ENCODE measurements around the gene DIAPH2. TPM values are rescaled to one million over a fixed set of nuclear protein-coding genes. Genes with fewer than 3 reads are reported as not detected.
A peak's percentile ranks its signal among the peaks of the same experiment; 100 is the strongest.

Gene DIAPH2
- total RNA-seq, 1 experiment from 2014 or later, result 10.4 TPM

DNA sequence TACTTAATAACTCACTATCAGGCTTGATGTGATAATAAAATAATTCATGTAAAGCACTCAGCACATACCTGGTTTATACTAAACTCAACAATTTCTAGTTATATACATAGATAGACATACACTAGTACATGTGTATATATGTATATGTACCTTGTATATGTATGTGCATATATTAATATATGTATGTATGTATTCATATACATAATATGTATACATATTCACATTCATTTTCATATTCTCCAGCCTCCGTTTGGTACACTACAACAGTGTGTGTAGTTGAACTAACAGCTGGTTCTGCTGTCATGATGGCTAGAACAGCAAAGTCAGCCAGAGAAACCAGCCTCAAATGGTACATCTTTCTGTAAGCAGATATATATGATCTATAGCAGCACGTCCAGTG is 869.2 kb downstream of the DIAPH2 start:
- TF ChIP-seq, protein P1, sequence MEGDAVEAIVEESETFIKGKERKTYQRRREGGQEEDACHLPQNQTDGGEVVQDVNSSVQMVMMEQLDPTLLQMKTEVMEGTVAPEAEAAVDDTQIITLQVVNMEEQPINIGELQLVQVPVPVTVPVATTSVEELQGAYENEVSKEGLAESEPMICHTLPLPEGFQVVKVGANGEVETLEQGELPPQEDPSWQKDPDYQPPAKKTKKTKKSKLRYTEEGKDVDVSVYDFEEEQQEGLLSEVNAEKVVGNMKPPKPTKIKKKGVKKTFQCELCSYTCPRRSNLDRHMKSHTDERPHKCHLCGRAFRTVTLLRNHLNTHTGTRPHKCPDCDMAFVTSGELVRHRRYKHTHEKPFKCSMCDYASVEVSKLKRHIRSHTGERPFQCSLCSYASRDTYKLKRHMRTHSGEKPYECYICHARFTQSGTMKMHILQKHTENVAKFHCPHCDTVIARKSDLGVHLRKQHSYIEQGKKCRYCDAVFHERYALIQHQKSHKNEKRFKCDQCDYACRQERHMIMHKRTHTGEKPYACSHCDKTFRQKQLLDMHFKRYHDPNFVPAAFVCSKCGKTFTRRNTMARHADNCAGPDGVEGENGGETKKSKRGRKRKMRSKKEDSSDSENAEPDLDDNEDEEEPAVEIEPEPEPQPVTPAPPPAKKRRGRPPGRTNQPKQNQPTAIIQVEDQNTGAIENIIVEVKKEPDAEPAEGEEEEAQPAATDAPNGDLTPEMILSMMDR (conservative IDR thresholded peaks at IDR 0.05; ENCODE audit: low read depth, low read length), result no peak
- CTCF ChIA-PET, result no interaction called here
- BruUV-seq (replicated peaks), result no TSS peak
- H3K4me1 ChIP-seq (ENCODE audit: insufficient read depth, low read length, poor library complexity, severe bottlenecking), result no peaks in the 10 kb centered on the region
- POLR2A ChIA-PET (ENCODE audit: low non-redundant PET), result no interaction called here
- DNase-seq (ENCODE audit: low spot score), result no peak
- H3K27ac ChIP-seq (ENCODE audit: low read depth, low read length, poor library complexity, severe bottlenecking), result no peak overlapping the region
- intact Hi-C loops (cut with micrococcal nuclease; ENCODE audit: unreplicated experiment), result no loop called here
- no peak overlapping the region for H3K4me3 ChIP-seq (ENCODE audit: low read depth, low read length, poor library complexity, severe bottlenecking)
- H3K9me3 ChIP-seq (ENCODE audit: low read depth, low read length, poor library complexity, severe bottlenecking), result no peaks in the 10 kb centered on the region
- no peaks in the 10 kb centered on the region for H3K27me3 ChIP-seq (replicated peaks; ENCODE audit: insufficient read depth, low read depth, low read length, poor library complexity)
- H3K36me3 ChIP-seq (ENCODE audit: insufficient read depth, low read length, poor library complexity, severe bottlenecking), result no peaks in the 10 kb centered on the region

DNA sequence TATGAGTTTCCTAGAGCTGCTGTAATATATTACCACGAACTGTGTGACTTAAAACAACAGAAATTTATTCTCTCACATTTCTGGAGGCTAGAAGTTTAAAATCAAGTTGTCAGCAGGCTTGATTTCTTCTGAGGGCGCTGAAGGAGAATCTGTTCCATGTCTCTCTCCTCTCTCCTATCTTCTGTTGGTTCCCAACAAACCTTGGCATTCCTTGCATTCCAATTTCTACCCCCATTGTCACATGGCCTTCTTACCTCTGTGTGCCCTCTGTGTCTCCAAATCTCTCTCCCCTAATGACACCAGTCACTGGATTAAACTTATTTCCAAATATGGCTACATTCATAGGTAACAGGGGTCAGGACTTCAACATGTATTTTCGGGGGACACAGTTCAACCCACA is 871.7 kb downstream of the DIAPH2 start:
- intact Hi-C loops (cut with micrococcal nuclease; ENCODE audit: unreplicated experiment), result no loop called here
- Histone ChIP-seq H3K4me3 (ENCODE audit: low read depth, low read length, poor library complexity, severe bottlenecking) (no peak overlapping the region), H3K27ac (ENCODE audit: low read depth, low read length, poor library complexity, severe bottlenecking) (no peak overlapping the region), H3K27me3 (replicated peaks; ENCODE audit: insufficient read depth, low read depth, low read length, poor library complexity) (no peaks in the 10 kb centered on the region), H3K36me3 (ENCODE audit: insufficient read depth, low read length, poor library complexity, severe bottlenecking) (no peaks in the 10 kb centered on the region), H3K9me3 (ENCODE audit: low read depth, low read length, poor library complexity, severe bottlenecking) (no peaks in the 10 kb centered on the region), H3K4me1 (ENCODE audit: insufficient read depth, low read length, poor library complexity, severe bottlenecking) (no peaks in the 10 kb centered on the region)
- BruUV-seq (replicated peaks), result no TSS peak
- ChIA-PET POLR2A (ENCODE audit: low non-redundant PET) (no interaction called here), CTCF (no interaction called here)
- DNase-seq (ENCODE audit: low spot score), result no peak
- TF ChIP-seq, protein P1 (conservative IDR thresholded peaks at IDR 0.05; ENCODE audit: low read depth, low read length), result no peak
- TF ChIP-seq EZH2 (IDR thresholded peaks at IDR 0.05; ENCODE audit: borderline replicate concordance, low read depth, low read length, poor library complexity, severe bottlenecking), result no peak

DNA sequence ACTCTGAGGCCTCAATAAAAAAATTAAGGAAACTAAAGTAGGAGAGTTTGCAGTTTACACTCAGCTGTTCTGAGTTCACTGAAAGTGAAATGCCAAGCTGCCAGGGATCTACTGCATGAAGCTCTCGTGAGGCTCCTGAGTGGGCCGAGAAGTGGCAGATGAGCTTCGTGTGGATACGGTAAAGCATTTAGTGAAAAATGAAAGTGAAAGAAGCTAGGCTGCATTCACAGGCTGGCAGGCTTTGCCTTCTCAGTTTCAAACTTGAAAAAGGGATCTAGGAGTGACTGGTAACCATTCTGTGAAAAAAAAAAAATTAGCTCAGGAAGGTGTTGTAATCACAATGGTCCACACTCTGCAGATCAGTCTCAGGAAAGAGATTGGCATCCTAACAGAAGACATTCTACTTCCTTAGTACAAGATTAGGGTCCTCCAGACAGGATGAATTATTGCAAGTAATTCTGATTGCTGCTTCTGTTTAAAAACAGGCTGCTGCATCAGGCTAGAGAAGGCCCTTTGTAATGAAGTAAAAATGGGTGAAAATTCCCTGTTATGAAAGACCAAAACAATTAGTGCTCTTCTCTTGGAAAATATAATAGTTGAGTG is 879.0 kb downstream of the DIAPH2 start:
- no peak for TF ChIP-seq EZH2 (IDR thresholded peaks at IDR 0.05; ENCODE audit: borderline replicate concordance, low read depth, low read length, poor library complexity, severe bottlenecking)
- TF ChIP-seq, protein P1 (conservative IDR thresholded peaks at IDR 0.05; ENCODE audit: low read depth, low read length), result no peak
- no peak overlapping the region for H3K27ac ChIP-seq (ENCODE audit: low read depth, low read length, poor library complexity, severe bottlenecking)
- H3K4me3 ChIP-seq (ENCODE audit: low read depth, low read length, poor library complexity, severe bottlenecking), result no peak overlapping the region
- no peaks in the 10 kb centered on the region for H3K9me3 ChIP-seq (ENCODE audit: low read depth, low read length, poor library complexity, severe bottlenecking)
- POLR2A ChIA-PET (ENCODE audit: low non-redundant PET), result no interaction called here
- DNase-seq (ENCODE audit: low spot score), result peak; percentile 28
- no peaks in the 10 kb centered on the region for H3K36me3 ChIP-seq (ENCODE audit: insufficient read depth, low read length, poor library complexity, severe bottlenecking)
- H3K4me1 ChIP-seq (ENCODE audit: insufficient read depth, low read length, poor library complexity, severe bottlenecking), result no peaks in the 10 kb centered on the region
- intact Hi-C loops (cut with micrococcal nuclease; ENCODE audit: unreplicated experiment), result no loop called here
- no peaks in the 10 kb centered on the region for H3K27me3 ChIP-seq (replicated peaks; ENCODE audit: insufficient read depth, low read depth, low read length, poor library complexity)
- no TSS peak for BruUV-seq (replicated peaks)
- CTCF ChIA-PET, result no interaction called here
